Measurements from ENCODE around the gene SCARB1. TPM values are rescaled to one million over a fixed set of nuclear protein-coding genes. Genes with fewer than 3 reads are reported as not detected.

Gene SCARB1
- total RNA-seq, 1 donor from 2014 or later = 44.5 TPM

DNA sequence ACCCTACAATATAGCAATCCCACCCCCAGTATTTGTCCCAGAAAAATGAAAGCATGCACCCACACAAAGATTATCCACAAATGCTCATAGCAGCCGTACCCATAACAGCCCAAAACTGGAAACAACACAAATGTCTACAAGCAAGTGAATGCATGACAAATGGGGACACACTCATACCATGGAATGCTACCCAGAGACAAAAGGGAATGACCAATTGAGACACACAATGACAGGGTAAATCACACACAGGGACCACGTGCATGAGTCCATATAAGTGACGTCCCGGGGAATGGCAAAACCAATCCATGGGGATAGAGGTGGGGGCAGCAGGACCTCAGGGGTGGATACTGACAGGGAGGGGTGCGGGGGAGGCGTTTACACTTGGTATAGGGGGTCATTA, 33.4 kb downstream of the SCARB1 start:
- H3K27ac Mint-ChIP-seq (ENCODE audit: unreplicated experiment) = no peak overlapping the region
- H2AFZ ChIP-seq (ENCODE audit: low read depth, low read length) = no peak overlapping the region
- H4K20me1 ChIP-seq (ENCODE audit: insufficient read depth, low read length) = peaks cover 16% of the 10 kb centered on the region
- no peak overlapping the region for H3K27ac ChIP-seq (ENCODE audit: low read depth, low read length)
- peaks cover 4% of the 10 kb centered on the region for H3K9me3 Mint-ChIP-seq (ENCODE audit: unreplicated experiment)
- no peak overlapping the region for H3K4me3 ChIP-seq (ENCODE audit: insufficient read depth, low read depth, low read length)
- H3K4me2 ChIP-seq (ENCODE audit: low read length) = no peak overlapping the region
- peaks cover 10% of the 10 kb centered on the region for H3K4me1 ChIP-seq (ENCODE audit: insufficient read depth, low read length)
- peaks cover 3% of the 10 kb centered on the region for H3K36me3 Mint-ChIP-seq (ENCODE audit: low read depth, unreplicated experiment)
- H3K4me1 Mint-ChIP-seq (ENCODE audit: low read depth, unreplicated experiment) = peaks cover 18% of the 10 kb centered on the region
- H3K36me3 ChIP-seq (ENCODE audit: insufficient read depth, low read length) = no peaks in the 10 kb centered on the region
- FAIRE-seq (no peak), DNase-seq (ENCODE audit: low read depth) (no peak)
- no peak overlapping the region for H3K4me3 Mint-ChIP-seq (ENCODE audit: unreplicated experiment)
- no peaks in the 10 kb centered on the region for H3K27me3 ChIP-seq (ENCODE audit: insufficient read depth, low read length)
- H3K79me2 ChIP-seq (ENCODE audit: insufficient read depth, low read length) = no peaks in the 10 kb centered on the region
- TF ChIP-seq, protein P1, sequence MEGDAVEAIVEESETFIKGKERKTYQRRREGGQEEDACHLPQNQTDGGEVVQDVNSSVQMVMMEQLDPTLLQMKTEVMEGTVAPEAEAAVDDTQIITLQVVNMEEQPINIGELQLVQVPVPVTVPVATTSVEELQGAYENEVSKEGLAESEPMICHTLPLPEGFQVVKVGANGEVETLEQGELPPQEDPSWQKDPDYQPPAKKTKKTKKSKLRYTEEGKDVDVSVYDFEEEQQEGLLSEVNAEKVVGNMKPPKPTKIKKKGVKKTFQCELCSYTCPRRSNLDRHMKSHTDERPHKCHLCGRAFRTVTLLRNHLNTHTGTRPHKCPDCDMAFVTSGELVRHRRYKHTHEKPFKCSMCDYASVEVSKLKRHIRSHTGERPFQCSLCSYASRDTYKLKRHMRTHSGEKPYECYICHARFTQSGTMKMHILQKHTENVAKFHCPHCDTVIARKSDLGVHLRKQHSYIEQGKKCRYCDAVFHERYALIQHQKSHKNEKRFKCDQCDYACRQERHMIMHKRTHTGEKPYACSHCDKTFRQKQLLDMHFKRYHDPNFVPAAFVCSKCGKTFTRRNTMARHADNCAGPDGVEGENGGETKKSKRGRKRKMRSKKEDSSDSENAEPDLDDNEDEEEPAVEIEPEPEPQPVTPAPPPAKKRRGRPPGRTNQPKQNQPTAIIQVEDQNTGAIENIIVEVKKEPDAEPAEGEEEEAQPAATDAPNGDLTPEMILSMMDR (IDR thresholded peaks at IDR 0.05; ENCODE audit: insufficient read depth, low read depth, low read length) = no peak
- no peak for TF ChIP-seq EZH2 (IDR thresholded peaks at IDR 0.05; ENCODE audit: insufficient read depth, low read length)
- peaks cover 3% of the 10 kb centered on the region for H3K27me3 Mint-ChIP-seq (ENCODE audit: low read depth, unreplicated experiment)
- H3K9me3 ChIP-seq (ENCODE audit: insufficient read depth, low read depth, low read length) = no peaks in the 10 kb centered on the region
- no peak overlapping the region for H3K9ac ChIP-seq (ENCODE audit: low read length)

DNA sequence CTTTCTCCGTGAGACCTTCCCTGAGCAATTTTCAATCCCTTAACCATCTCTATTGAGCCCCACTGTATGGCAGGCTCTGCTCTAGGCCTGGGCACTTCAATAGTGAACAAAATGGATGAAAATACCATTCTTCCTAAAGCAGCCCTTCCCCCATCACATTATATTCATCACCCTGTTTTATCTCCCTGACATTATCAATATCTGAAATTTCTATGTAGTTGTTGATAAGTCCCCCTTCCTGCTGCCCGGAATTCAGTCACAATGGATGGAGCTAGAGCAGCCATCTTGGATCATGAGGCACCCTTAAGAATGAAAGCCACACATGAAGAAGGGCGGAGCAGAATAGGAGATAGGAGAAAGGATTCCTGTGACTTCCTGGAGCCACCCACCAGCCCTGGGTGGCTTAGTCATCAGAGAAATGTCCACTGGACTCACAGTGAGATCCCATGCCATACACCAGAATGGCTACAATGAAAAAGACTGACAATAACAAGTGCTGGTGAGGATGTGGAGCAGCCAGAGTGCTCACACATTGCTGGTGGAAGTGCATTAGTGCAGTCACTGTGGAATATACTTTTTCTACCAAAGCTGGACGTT, 33.9 kb downstream of the SCARB1 start:
- Histone ChIP-seq H3K9me3 (ENCODE audit: insufficient read depth, low read depth, low read length) (no peaks in the 10 kb centered on the region), H3K4me2 (ENCODE audit: low read length) (peak overlapping the region; percentile 75), H2AFZ (ENCODE audit: low read depth, low read length) (no peak overlapping the region), H4K20me1 (ENCODE audit: insufficient read depth, low read length) (peaks cover 16% of the 10 kb centered on the region), H3K9ac (ENCODE audit: low read length) (no peak overlapping the region), H3K79me2 (ENCODE audit: insufficient read depth, low read length) (no peaks in the 10 kb centered on the region), H3K27me3 (ENCODE audit: insufficient read depth, low read length) (no peaks in the 10 kb centered on the region), H3K36me3 (ENCODE audit: insufficient read depth, low read length) (no peaks in the 10 kb centered on the region), H3K4me1 (ENCODE audit: insufficient read depth, low read length) (peaks cover 10% of the 10 kb centered on the region), H3K27ac (ENCODE audit: low read depth, low read length) (peak overlapping the region; percentile 79), H3K4me3 (ENCODE audit: insufficient read depth, low read depth, low read length) (no peak overlapping the region)
- Mint-ChIP-seq H3K9me3 (ENCODE audit: unreplicated experiment) (peaks cover 4% of the 10 kb centered on the region), H3K36me3 (ENCODE audit: low read depth, unreplicated experiment) (peaks cover 3% of the 10 kb centered on the region), H3K27me3 (ENCODE audit: low read depth, unreplicated experiment) (peaks cover 3% of the 10 kb centered on the region), H3K4me1 (ENCODE audit: low read depth, unreplicated experiment) (peaks cover 18% of the 10 kb centered on the region), H3K27ac (ENCODE audit: unreplicated experiment) (peak overlapping the region; percentile 95), H3K4me3 (ENCODE audit: unreplicated experiment) (peak overlapping the region; percentile 18)
- no peak for DNase-seq (ENCODE audit: low read depth)
- TF ChIP-seq, protein P1 (IDR thresholded peaks at IDR 0.05; ENCODE audit: insufficient read depth, low read depth, low read length) = no peak
- TF ChIP-seq EZH2 (IDR thresholded peaks at IDR 0.05; ENCODE audit: insufficient read depth, low read length) = no peak
- FAIRE-seq = no peak

DNA sequence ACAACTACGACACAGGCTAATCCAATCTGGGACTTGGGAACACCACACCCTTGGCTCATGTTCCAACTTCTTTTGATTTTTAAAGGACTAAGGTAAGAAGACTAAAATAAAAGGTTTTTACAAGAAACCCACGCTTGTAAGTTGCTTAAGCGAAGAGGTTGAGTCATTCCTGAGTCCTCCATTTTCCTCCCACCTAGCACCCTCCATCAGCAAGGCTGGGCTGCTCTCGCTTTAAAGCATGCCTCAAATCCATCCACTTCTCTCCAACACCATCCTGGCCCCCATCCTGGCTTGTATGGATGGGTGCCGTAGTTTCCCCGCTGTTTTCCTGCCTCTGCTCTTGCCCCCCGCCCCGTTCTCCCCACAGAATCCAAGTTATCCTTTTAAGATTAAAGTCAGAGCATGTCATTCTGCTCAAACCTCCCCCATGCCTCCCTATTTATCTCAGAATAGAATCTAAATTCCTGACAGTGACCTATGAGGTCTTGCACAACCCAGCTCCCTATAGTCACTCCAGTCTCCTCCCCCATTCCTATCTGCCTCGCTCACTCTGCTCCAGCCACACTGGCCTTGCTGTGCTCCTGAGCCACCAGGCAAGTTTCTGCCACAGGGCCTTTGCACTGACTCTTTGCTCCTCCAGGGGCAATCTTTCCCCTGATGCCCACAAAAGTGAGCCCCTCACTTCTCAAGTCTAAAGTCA, 34.5 kb downstream of the SCARB1 start:
- H3K9me3 ChIP-seq (ENCODE audit: insufficient read depth, low read depth, low read length) = no peaks in the 10 kb centered on the region
- peak overlapping the region; percentile 75 for H3K4me2 ChIP-seq (ENCODE audit: low read length)
- H3K27ac ChIP-seq (ENCODE audit: low read depth, low read length) = peak overlapping the region; percentile 79
- H3K27me3 Mint-ChIP-seq (ENCODE audit: low read depth, unreplicated experiment) = peaks cover 3% of the 10 kb centered on the region
- peak overlapping the region; percentile 18 for H3K4me3 Mint-ChIP-seq (ENCODE audit: unreplicated experiment)
- peaks cover 4% of the 10 kb centered on the region for H3K9me3 Mint-ChIP-seq (ENCODE audit: unreplicated experiment)
- no peak overlapping the region for H3K4me3 ChIP-seq (ENCODE audit: insufficient read depth, low read depth, low read length)
- H3K36me3 Mint-ChIP-seq (ENCODE audit: low read depth, unreplicated experiment) = peaks cover 3% of the 10 kb centered on the region
- peak; percentile 80 for DNase-seq (ENCODE audit: low read depth)
- H3K79me2 ChIP-seq (ENCODE audit: insufficient read depth, low read length) = no peaks in the 10 kb centered on the region
- H3K27ac Mint-ChIP-seq (ENCODE audit: unreplicated experiment) = peak overlapping the region; percentile 95
- peaks cover 23% of the 10 kb centered on the region for H3K4me1 Mint-ChIP-seq (ENCODE audit: low read depth, unreplicated experiment)
- peaks cover 12% of the 10 kb centered on the region for H4K20me1 ChIP-seq (ENCODE audit: insufficient read depth, low read length)
- H3K9ac ChIP-seq (ENCODE audit: low read length) = peak overlapping the region; percentile 57
- no peak for TF ChIP-seq EZH2 (IDR thresholded peaks at IDR 0.05; ENCODE audit: insufficient read depth, low read length)
- TF ChIP-seq, protein P1 (IDR thresholded peaks at IDR 0.05; ENCODE audit: insufficient read depth, low read depth, low read length) = no peak
- peak overlapping the region; percentile 30 for H2AFZ ChIP-seq (ENCODE audit: low read depth, low read length)
- FAIRE-seq = no peak
- peaks cover 10% of the 10 kb centered on the region for H3K4me1 ChIP-seq (ENCODE audit: insufficient read depth, low read length)
- H3K27me3 ChIP-seq (ENCODE audit: insufficient read depth, low read length) = no peaks in the 10 kb centered on the region
- no peaks in the 10 kb centered on the region for H3K36me3 ChIP-seq (ENCODE audit: insufficient read depth, low read length)

All from astrocyte (in vitro differentiated cells and primary cell).